Keratinocyte (primary cell): ENCODE results near the gene WFDC8. TPM values are rescaled to one million over a fixed set of nuclear protein-coding genes. Genes with fewer than 3 reads are reported as not detected.
"Not testable (repeated sequence)": the region's sequence is repeated elsewhere in the genome, so short reads cannot be mapped to it uniquely, and the experiment has no call there.

Experiments
- DNase-seq: peaks from one replicate; pipeline ENCODE4 v3.0.0-alpha.2; 2011; ENCODE audit warnings: low read depth, missing footprints, low spot score
- FAIRE-seq: peaks from 2 replicates; lab custom pipeline; 2011; peaks lifted over from hg19 to GRCh38; lab: Jason Lieb, UNC
- H2AFZ ChIP-seq: 2 replicates; pipeline ENCODE4 v1.6.0; 2012; ENCODE audit warnings: low read length, control low read depth, inconsistent platforms; ENCODE audit not compliant: control insufficient read depth
- H3K27ac ChIP-seq: 2 replicates; pipeline ENCODE4 v1.5.1; 2011; ENCODE audit warnings: low read length; ENCODE audit not compliant: control insufficient read depth, insufficient read depth
- H3K27me3 ChIP-seq: 3 replicates; pipeline ENCODE4 v1.6.0; 2011; ENCODE audit warnings: low read length; ENCODE audit not compliant: control insufficient read depth, insufficient read depth; ENCODE audit errors: extremely low read depth
- H3K36me3 ChIP-seq, 2 experiments: 2 replicates in 1 of 2; 3 replicates in 1 of 2; pipeline ENCODE4 v1.5.1; 2011; ENCODE audit warnings: low read length in 2 of 2, mild to moderate bottlenecking in 1 of 2; ENCODE audit not compliant: control insufficient read depth in 2 of 2, insufficient read depth in 2 of 2; ENCODE audit errors: extremely low read depth in 1 of 2
- H3K4me1 ChIP-seq: 3 replicates; pipeline ENCODE4 v1.5.1; 2011; ENCODE audit warnings: low read length; ENCODE audit not compliant: control insufficient read depth, insufficient read depth; ENCODE audit errors: extremely low read depth
- H3K4me2 ChIP-seq: 3 replicates; pipeline ENCODE4 v1.6.0; 2011; ENCODE audit warnings: low read depth, low read length; ENCODE audit not compliant: control insufficient read depth, insufficient read depth; ENCODE audit errors: extremely low read depth
- H3K4me3 ChIP-seq, 3 experiments: fragments of 200-600 bp in 1 of 3; sonication (generic) in 1 of 3; 2 replicates in 2 of 3; 3 replicates in 1 of 3; pipeline ENCODE4 v1.5.1; 2011 to 2016; ENCODE audit warnings: low read length in 3 of 3, mild to moderate bottlenecking in 3 of 3, control low read depth in 2 of 3, inconsistent platforms in 1 of 3, low read depth in 1 of 3, mixed read lengths in 1 of 3, mixed run types in 1 of 3, moderate library complexity in 1 of 3; ENCODE audit not compliant: control insufficient read depth in 2 of 3, insufficient read depth in 2 of 3; ENCODE audit errors: extremely low read depth in 1 of 3
- H3K79me2 ChIP-seq: 2 replicates; pipeline ENCODE4 v1.6.0; 2012; ENCODE audit warnings: low read length; ENCODE audit not compliant: control insufficient read depth, insufficient read depth
- H3K9ac ChIP-seq: 3 replicates; pipeline ENCODE4 v1.6.0; 2011; ENCODE audit warnings: low read length; ENCODE audit not compliant: control insufficient read depth, insufficient read depth; ENCODE audit errors: extremely low read depth
- H3K9me1 ChIP-seq: 3 replicates; pipeline ENCODE4 v1.6.0; 2011; ENCODE audit warnings: low read length; ENCODE audit not compliant: control insufficient read depth, insufficient read depth; ENCODE audit errors: extremely low read depth
- H3K9me3 ChIP-seq: 2 replicates; pipeline ENCODE4 v1.5.1; 2012; ENCODE audit warnings: low read depth, low read length; ENCODE audit not compliant: control insufficient read depth
- H4K20me1 ChIP-seq: 3 replicates; pipeline ENCODE4 v1.6.0; 2011; ENCODE audit warnings: low read length; ENCODE audit not compliant: control insufficient read depth, insufficient read depth; ENCODE audit errors: extremely low read depth
- CTCF ChIP-seq, 3 experiments: IDR thresholded peaks in 1 of 3; conservative IDR thresholded peaks in 1 of 3; optimal IDR thresholded peaks in 1 of 3; 2 replicates in 2 of 3; 3 replicates in 1 of 3; pipeline versions ENCODE3 to v1.5.1; 2011; ENCODE audit warnings: low read length in 3 of 3, mild to moderate bottlenecking in 3 of 3, moderate library complexity in 2 of 3, control low read depth in 1 of 3, inconsistent platforms in 1 of 3; ENCODE audit not compliant: insufficient read depth in 2 of 3; ENCODE audit errors: extremely low read depth in 1 of 3
- EZH2 ChIP-seq: IDR thresholded peaks from one replicate; pipeline ENCODE4 v1.6.1; 2012; ENCODE audit warnings: inconsistent platforms, mild to moderate bottlenecking, low read length, moderate library complexity
- dilution Hi-C: fragments of 300-500 bp; cut with MboI; formaldehyde crosslinking; loops from one replicate; pipeline ENCODE4 v1.7.0; 2020; ENCODE audit warnings: low sequenced_read_pairs; ENCODE audit not compliant: extremely low pct_ligation_motif_present
- polyA plus RNA-seq, 5 experiments: library from polyadenylated mRNA; depleted of rRNA in 3 of 5; stranded (reverse) in 3 of 5; stranded (forward) in 1 of 5; unstranded in 1 of 5; fragments of >200 nt; gene quantifications; 1 replicate in 1 of 5; 2 replicates in 3 of 5; 3 replicates in 1 of 5; pipeline versions ENCODE4 v1.2.1 to v1.2.3, GENCODE V29; 2011 to 2012; ENCODE audit warnings: missing spikeins in 2 of 5, low read depth in 1 of 5, low replicate concordance in 1 of 5

Gene WFDC8
- polyA plus RNA-seq, 1 donor (not counting 4 experiments of a cell fraction or from before 2014, with no cell fraction given) = not detected

- no peak overlapping the region for H3K4me2 ChIP-seq
- DNase-seq (no peak), FAIRE-seq (no peak)
- dilution Hi-C loops = no loop called here
- H3K27ac ChIP-seq = no peak overlapping the region
- H3K4me3 ChIP-seq = no peak overlapping the region
- no peak overlapping the region for H3K9ac ChIP-seq
- TF ChIP-seq CTCF (optimal IDR thresholded peaks at IDR 0.05 in 1 of 3, IDR thresholded peaks at IDR 0.05 in 1 of 3, conservative IDR thresholded peaks at IDR 0.05 in 1 of 3; ENCODE audit: extremely low read depth in 1 of 3, insufficient read depth in 2 of 3, low read length in 3 of 3) = no peak
- TF ChIP-seq EZH2 = no peak
- peaks cover 3% of the 10 kb centered on the region for H3K27me3 ChIP-seq
- H4K20me1 ChIP-seq = no peaks in the 10 kb centered on the region
- no peak overlapping the region for H2AFZ ChIP-seq
- H3K79me2 ChIP-seq = no peaks in the 10 kb centered on the region
- H3K36me3 ChIP-seq = no peaks in the 10 kb centered on the region
- H3K9me1 ChIP-seq = no peaks in the 10 kb centered on the region
- H3K4me1 ChIP-seq = no peaks in the 10 kb centered on the region
- H3K9me3 ChIP-seq = no peaks in the 10 kb centered on the region
Measured at GRCh38 chr20:45589725-45590124, 10.6 kb upstream of the WFDC8 start.

- Histone ChIP-seq H3K27ac (no peak overlapping the region), H3K27me3 (no peaks in the 10 kb centered on the region), H2AFZ (no peak overlapping the region), H3K79me2 (no peaks in the 10 kb centered on the region), H3K9ac (no peak overlapping the region), H3K36me3 (no peaks in the 10 kb centered on the region), H3K4me1 (no peaks in the 10 kb centered on the region), H3K9me3 (no peaks in the 10 kb centered on the region), H3K4me3 (no peak overlapping the region), H3K4me2 (no peak overlapping the region), H3K9me1 (no peaks in the 10 kb centered on the region), H4K20me1 (no peaks in the 10 kb centered on the region)
- FAIRE-seq (no peak), DNase-seq (no peak)
- dilution Hi-C loops = no loop called here
- no peak for TF ChIP-seq CTCF (optimal IDR thresholded peaks at IDR 0.05 in 1 of 3, IDR thresholded peaks at IDR 0.05 in 1 of 3, conservative IDR thresholded peaks at IDR 0.05 in 1 of 3; ENCODE audit: extremely low read depth in 1 of 3, insufficient read depth in 2 of 3, low read length in 3 of 3)
- TF ChIP-seq EZH2 = no peak
Measured at GRCh38 chr20:45588800-45589199, 9.7 kb upstream of the WFDC8 start.

- FAIRE-seq, H3K79me2 ChIP-seq, dilution Hi-C loops, H4K20me1 ChIP-seq, H3K27ac ChIP-seq, H3K9ac ChIP-seq, H3K4me1 ChIP-seq, H3K4me2 ChIP-seq, H2AFZ ChIP-seq, DNase-seq, H3K36me3 ChIP-seq, H3K27me3 ChIP-seq, H3K4me3 ChIP-seq, H3K9me1 ChIP-seq, H3K9me3 ChIP-seq: not testable (repeated sequence)
Measured at GRCh38 chr20:45585986-45586385, 6.9 kb upstream of the WFDC8 start.

- H3K4me2 ChIP-seq, FAIRE-seq, H3K9ac ChIP-seq, DNase-seq, H3K4me3 ChIP-seq, H3K79me2 ChIP-seq, H3K27ac ChIP-seq, H4K20me1 ChIP-seq, dilution Hi-C loops, H3K27me3 ChIP-seq, H3K9me1 ChIP-seq, H3K9me3 ChIP-seq, H2AFZ ChIP-seq, H3K4me1 ChIP-seq, H3K36me3 ChIP-seq: not testable (repeated sequence)
Measured at GRCh38 chr20:45584294-45584693, 5.2 kb upstream of the WFDC8 start.
